ENCODE measurements around the gene SH3BP2.

DNA sequence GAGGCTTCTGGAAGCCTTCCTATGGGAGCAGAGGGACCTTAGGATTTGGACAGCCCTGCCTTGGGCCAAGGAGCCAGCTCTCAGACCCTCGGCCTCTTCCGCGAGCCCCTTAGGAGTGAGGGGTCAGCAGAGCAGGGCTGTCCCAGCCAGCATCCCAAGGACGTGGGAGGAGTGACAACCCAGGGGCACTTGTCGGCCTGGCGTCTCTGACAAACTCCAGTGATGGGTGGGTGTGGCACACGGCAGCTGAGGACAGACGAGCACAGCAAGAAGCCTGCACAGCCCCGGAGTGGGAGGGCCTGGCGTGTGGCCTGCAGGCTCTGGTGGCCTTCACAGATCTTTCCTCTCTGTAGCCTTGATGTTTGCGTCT is 25.2 kb upstream of the SH3BP2 start:
- TF ChIP-seq, protein P1, sequence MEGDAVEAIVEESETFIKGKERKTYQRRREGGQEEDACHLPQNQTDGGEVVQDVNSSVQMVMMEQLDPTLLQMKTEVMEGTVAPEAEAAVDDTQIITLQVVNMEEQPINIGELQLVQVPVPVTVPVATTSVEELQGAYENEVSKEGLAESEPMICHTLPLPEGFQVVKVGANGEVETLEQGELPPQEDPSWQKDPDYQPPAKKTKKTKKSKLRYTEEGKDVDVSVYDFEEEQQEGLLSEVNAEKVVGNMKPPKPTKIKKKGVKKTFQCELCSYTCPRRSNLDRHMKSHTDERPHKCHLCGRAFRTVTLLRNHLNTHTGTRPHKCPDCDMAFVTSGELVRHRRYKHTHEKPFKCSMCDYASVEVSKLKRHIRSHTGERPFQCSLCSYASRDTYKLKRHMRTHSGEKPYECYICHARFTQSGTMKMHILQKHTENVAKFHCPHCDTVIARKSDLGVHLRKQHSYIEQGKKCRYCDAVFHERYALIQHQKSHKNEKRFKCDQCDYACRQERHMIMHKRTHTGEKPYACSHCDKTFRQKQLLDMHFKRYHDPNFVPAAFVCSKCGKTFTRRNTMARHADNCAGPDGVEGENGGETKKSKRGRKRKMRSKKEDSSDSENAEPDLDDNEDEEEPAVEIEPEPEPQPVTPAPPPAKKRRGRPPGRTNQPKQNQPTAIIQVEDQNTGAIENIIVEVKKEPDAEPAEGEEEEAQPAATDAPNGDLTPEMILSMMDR (conservative IDR thresholded peaks at IDR 0.05; ENCODE audit: low read length) = no peak
- no peak for TF ChIP-seq EZH2phosphoT487 (IDR thresholded peaks at IDR 0.05; ENCODE audit: borderline replicate concordance)
